HTERT RPE-1 (cell line): ENCODE results near the gene TPRA1.

Experiments used
- in situ Hi-C: fragments of 300-500 bp; cut with MboI; formaldehyde crosslinking; loops from 4 replicates; pipeline ENCODE4 v1.14.3; 2020; ENCODE audit warnings: low sequenced_read_pairs

Gene TPRA1

DNA sequence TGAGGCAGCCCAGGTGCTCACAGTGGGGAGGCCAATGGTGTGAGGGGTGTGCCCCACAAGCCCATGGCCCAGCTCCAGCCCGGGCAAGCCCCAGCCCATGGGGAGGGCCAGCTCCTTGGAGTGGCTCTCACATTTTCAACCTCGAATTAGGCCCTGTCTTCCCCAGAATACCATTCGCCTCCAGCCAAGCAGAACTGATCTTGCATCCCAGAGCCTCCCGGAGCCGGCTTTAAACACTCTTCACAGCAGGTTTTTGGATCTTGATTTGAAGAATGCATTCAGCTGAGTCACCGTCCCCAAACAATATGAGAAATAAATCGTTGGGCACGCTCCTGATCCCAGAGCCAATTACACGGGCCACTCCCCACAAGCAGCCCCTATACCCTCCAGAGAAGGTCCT, 23.7 kb downstream of the TPRA1 start:
- in situ Hi-C loops = no loop called here

DNA sequence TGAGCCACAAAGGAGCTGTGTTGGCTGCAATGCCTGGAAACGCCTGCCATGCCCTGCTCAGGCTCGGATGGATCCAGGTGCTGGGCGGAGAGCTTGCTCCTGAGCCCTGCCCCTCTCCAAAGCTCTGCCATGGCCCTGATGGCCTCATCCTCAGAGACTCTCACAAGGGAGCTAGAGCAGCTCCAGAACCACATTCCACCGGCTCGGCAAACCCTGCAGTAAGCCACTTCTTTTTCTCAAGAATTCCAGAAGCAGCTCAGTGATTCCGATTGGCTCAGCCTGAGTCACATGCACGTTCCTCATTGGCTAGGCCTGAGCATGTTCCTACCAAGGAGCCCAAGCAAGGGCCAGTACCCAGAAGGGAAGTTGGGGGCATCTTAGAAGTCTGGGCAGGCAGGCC, 24.8 kb downstream of the TPRA1 start:
- in situ Hi-C loops = no loop called here

DNA sequence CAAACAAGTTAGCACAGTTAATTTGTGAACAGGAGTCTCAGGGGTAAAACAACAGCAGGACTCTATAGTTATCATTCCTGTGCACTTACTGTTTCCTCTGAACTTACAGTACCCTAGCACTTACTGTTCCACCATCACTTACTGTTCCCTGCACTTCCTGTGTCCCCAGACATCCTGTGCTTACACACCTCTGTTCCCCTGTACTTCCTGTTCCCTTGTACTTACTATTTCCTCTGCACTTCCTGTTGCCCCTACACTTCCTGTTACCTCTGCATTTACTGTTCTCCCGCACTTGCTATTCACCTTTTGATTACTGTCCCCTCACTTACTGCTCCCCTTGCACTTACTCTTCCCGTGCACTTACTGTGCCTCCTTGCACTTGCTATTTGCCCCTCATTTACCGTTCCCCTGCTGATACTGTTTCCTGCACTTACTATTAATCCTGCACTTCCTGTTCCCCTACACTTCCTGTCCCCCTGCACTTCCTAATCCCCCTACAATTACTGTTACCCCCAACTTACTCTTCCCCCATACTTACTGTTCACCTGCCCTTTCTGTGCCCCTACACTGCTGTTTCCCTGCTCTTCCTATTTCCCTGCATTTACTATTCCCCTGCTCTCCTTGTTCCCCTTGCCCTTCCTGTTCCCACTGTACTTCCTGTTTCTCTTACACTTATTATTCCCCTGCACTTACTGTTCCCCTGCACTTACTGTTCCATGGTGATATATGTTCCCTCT, 30.3 kb downstream of the TPRA1 start:
- in situ Hi-C loops = no loop called here

DNA sequence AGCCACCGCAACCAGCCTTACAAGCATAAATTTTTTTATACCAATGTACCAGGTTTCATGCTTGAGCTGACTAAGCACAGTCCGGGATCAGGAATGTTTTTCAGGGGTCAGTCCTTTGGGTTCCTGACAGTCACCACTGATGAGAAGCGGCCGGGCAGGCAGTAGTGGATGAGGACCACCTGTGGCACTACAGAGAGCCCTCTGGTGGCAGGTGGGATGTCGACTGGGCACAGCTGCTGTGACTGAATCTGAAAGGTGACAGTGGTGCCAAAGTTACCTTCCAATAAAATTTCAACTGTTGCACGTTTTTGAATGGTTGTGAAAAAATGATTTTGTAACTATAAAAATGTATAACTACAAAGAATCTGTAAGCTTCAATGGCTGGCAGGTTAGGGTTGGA, 34.0 kb downstream of the TPRA1 start:
- in situ Hi-C loops = no loop called here

DNA sequence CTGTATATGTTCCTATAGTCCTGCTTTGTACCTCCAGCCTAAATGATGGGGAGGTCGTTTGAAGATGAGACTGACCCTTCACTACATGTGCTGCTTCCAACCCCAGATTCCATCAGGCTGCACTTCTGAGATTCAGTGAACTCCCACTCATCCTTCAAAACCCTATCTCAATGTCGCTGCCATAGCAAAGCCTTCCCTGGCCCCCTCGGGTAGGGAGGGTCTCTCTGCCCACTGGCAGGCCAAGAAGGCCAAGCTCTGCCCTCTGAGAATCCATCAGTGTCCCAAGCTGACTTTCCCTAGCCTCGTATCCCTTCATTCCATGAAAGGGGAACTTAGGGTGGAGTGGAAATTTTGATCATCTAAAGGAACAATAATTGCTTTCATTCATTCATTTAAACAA, 35.4 kb downstream of the TPRA1 start:
- in situ Hi-C loops = no loop called here

DNA sequence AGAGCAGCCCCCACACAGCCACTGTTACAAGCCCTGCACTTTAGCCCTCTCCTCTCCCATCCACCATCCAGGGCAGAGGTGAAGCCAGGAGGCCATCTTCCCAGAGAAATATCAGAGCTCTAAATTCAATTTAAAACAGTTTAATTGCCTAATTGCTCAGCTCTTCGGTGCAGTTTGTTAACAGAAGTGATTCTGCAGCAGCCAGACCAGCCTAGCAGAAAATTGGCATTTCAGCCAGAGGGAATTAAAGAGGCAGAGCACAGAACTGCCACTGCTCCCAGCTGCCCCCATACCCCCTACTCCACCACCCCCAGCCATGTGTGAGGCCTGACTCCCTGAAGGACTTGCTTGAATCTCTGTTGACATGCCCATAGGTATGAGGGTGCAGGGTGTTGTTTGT, 38.5 kb downstream of the TPRA1 start:
- in situ Hi-C loops = no loop called here

DNA sequence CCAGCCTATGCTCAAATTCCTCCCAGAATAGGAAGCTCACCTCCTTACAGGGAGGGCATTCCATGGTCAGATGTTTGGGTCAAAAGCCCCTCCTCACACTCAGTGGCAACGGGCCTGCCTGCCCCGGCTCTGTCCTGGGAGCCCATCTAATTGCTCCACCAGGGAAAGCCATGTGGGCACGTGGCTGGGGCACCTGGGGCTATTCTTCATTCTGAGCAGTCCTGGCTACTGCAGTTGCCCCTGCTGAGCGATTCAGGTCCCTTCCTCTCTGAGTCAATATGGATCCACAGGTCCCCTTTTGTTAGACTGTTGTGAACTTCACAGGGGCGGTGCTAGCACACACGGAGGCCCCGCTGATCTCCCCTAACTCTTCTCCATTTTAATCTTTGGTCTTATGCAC, 39.4 kb downstream of the TPRA1 start:
- in situ Hi-C loops = no loop called here

DNA sequence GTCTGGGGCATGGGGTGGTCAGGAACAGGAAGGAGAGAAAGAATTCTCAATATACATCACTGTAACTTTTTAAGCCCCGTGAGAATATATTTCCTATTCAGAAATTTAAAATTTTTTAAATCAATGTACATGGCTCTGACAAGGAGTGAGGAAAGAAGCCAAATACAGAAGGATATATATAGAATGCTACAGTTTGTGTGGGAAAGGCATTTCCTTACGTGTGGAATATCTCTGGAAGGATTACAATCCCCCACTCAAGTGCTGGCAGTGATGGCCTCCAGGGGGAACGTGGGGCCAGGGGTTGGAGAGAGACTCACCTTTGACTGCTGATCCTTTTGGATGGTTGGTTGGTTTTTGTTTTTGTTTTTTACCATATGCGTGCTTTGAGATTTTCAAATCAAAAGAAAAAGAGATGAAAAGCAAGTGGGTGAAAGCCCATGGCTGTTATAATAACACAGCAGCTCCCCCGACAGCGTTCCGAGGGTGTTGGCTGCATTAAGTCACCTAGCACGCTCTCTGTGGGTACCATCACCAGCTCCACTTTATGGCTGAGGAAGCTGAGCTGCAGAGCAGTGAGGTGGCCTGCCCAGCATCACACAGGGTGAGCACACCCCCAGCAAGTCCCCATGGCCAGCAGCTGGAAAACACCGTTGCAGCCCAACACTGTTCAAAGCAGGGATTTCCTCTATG, 39.9 kb downstream of the TPRA1 start:
- in situ Hi-C loops = no loop called here

DNA sequence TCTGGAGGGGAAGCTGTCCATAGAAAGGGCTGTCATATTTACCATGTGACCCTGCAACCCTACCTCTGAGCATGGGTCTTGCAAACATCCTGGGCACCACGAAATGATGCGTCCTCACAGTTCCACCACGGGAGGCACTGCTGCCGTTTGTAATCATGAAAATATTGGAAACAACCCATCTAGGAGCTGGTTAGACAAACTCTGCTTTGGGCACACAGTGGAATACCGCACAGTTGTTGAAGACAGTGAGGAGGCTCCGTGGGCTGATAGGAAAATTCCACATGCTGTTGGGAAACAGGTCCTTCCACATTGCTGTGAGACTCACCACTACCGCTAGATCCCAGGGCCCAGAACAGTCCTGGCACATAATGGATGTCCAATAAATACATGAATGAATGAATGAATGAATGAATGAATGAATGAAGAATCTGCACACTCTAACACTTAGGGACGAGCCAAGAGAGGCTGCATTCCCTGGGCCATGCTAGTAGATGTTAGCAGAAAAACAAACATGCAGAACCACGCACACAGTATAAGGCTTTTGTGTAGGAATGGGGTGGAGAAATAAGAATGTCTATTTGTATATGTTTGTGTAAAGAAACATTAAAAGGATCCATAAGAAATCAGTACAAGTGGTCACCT, 40.6 kb downstream of the TPRA1 start:
- in situ Hi-C loops = no loop called here

DNA sequence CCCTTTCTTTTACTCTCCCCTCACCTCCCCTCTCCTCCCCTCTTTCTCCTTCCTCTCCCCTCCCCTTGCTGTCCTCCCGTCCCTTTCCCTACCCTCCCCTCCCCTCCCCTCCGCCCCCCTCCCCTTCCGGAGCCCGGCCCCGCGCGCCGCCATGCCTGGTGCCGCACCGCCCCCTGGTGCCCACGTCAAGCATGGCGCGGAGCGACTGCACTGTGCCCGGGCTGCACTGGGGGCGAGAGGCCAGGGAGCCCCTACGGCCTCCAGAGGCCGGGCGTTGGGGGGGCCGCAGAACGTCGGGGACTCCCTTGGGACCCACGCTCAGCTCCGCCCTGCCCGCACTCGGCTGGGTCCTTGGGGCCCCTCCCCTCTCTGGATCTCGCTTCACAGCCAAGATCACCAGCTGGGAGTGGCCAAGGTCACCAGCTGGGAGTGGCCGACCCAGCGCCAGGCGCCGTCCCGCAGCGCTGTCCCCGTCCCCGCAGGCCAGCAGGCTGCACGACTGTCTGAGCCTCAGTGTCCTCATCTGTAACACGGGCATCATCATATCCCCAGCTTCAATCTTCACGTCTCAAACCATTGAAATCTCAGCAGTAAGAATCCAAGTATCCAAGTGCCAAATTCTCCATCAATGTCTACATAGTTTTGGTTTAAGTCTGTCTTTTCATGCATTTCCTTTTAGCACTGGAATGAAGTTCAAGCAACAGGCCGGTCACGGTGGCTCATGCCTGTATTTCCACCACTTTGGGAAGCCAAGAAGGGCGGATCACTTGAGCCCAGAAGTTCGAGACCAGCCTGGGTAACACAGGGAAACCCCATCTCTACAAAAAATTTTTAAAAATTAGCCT, 42.5 kb downstream of the TPRA1 start:
- in situ Hi-C loops = no loop called here

DNA sequence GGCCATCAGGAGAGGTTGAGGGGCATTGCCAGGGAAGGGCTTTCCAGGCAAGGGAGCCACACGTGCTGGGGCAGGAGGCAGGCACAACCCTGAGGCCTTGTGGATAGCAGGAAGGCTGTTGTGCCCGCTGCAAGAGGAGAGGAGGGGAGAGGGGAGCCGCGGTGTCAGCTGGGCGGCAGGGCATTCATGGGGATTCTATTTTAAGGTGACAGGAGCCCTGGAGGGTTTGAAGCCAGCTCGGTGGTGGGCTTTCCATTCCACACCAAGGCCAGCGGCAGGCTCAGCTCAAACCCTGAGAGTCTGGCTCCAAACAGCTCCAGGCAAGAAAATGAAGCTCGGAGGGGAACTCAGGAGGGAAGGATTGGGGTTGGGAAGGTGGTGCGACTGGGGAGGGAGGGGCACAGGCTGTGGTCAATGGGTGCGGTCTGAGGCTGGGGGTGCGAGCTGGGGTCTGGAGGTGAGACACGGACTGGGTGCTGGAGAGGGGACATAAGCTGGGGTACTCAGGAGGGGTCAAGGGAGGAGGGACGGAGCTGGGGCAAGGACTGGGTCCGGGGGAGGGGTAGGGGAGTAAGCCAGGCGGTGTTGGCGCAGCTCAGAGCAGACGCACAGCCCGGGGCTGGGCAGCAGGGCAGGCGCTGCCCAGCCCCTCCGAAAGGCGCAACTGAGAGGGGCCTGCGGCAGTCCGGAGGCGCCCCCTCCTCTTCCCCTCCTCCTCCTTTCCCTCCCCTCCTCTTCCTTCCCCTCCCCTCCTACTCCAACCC, 43.4 kb downstream of the TPRA1 start:
- in situ Hi-C loops = no loop called here

DNA sequence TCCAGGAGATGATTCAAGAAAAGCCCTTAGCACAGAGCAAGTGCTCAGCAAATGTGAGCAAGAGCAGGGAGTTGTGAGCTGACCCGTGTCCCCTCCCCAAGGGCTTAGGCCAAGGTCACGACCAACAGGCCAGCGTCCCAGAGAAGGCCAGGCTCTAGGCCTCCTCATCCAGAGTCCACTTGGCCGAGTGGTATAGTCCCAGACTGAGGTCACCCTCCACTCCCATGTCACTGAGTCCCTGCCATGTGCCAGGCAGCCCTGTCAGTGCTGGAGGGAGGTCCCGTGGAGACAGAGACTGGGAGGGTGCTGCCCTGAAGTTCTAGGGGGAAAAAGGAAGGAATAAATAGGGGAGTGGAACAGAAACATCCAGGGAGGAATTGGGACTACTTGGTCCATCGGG, 44.0 kb downstream of the TPRA1 start:
- in situ Hi-C loops = no loop called here

DNA sequence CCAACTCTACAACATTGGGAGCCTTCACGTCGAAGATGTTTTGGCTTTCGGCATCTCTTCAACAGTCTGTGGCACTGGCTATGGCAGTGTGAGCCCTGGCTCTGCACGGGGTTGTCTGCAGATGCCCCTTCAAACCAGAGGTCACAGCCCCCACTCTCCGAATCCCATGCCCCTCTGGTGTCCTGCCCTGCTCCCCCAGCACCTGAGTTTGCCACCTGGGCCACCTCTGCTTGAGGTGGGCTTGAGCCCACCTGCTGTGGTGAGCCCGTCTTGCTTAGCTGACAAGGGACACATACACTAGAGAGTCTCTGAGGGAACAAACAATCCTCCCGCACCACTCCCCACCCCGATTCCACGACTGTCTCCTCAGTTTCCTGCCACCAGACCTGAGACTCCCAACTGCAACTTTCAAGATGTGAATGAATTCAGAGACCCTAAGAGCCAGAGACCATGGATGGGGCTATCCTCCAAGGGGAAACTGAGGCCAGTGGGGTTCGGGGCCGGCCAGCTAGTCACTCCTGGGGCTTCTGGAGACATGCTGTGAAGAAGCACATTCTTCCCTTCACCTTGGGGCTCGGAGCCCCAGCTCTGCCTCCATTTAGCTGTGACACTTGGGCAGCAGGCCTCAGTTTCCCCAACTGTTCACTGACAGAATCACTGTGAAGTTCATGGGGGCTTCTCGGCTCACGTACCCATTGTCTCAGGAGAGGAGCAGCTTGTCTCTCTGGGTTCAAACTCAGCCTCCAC, 44.6 kb downstream of the TPRA1 start:
- in situ Hi-C loops = no loop called here

DNA sequence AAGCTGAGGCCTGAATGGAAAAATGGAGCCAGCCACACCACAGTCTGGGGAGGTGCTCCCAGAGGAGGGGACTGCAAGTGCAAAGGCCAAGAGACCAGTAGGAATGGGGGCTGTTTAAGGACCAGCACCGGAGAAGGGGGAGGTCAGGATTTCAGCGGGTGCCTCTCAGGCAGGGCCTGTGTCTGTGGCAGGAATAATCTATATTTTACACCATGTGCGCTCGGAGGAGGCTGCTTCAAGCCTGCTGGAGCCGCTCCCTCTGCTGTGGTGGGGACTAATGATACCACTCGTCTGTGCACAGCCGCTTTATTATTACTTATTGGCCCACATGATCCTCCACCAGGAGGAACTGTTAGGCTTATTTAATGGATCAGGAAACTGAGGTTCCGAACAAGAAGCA, 45.3 kb downstream of the TPRA1 start:
- in situ Hi-C loops = no loop called here

DNA sequence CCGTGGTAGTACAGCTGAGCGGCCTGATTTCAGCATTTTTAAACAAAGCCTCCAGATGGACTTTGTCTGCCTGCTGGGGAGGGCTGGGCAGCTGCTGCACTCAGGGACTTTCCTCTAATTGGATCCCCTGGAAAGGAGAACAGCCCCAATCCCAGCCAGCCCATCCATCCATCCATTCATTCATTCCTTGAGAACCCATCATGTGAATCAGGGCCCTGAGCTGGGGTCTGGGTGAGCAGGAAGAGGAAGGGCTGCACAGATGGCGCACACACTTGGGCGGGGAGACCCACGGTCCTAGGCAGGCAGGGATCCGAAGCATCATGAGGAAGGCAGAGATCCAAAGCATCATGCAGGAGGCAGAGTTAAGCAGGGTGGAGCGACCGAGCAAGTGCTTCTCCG, 45.7 kb downstream of the TPRA1 start:
- in situ Hi-C loops = no loop called here

DNA sequence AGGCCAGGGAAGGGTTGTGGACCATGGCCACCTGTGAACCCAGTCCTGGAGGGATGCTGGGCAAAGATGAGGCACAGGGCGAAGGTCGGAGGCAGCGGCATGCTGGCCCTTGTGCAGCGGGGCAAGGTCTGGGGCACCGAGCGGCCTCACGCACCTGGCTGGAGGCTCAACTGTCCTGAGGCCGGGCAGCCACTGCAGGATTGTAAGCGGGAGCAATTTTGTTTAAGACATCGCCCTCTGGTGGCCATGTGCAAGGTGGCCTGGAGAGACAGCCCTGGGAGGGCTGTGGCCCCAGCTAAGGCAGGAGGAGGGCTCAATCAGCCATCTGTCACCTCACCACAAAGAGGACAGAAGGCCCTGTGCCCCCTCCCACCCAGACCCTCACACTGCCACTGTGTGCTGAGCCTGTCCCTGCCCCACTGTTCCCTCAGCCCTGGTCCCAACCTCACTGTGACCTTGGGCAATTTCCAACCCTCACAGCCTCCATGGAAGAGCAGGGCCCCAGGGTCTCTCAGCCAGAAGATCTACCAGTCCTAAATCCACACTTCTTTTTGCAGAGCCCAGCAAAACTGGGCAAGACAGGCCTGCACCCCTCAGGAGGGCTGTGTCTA, 46.2 kb downstream of the TPRA1 start:
- in situ Hi-C loops = no loop called here

DNA sequence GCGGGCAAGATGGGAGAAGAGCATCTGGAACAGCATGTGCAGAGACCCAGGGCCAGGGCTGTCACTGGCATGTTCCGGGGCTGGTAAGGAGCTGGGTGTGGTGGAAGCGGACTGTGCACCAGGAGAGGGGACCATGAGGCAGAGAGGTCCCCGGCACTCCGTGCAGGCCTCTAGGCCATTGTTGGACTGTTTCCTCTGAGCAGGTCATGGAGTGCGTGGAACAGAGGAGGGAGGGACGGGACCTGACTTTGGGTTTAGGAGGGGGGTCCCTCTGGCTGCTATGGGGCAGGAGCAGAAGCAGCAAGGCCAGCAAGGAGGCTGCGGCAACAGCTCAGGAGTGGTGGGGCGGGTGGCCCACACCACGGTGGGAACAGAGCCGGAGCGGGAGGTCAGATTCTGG, 47.1 kb downstream of the TPRA1 start:
- in situ Hi-C loops = no loop called here

DNA sequence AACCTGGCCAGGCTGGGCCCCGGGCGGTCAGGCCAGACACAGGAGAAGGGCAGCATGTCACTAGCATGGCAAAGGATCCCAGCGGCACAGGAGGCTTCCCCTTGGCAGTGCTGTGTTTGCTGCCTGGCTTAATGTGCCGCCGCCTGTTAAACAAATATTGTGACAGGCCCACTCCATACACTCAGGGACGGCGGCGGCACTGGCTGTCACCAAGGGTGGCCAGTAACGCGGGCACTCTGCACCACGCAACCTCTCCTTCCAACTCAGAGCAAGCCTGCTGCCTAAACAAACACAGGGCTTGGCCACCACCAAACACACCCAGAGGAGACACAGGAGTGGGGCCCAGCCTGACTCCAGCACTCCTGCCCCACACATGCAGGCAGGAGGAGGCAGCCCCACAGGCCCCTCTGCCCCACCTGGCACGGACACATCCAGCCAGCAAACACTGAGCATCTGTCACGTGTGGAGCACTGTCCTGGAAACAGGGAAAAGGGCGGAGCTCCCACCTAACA, 48.0 kb downstream of the TPRA1 start:
- in situ Hi-C loops = no loop called here

DNA sequence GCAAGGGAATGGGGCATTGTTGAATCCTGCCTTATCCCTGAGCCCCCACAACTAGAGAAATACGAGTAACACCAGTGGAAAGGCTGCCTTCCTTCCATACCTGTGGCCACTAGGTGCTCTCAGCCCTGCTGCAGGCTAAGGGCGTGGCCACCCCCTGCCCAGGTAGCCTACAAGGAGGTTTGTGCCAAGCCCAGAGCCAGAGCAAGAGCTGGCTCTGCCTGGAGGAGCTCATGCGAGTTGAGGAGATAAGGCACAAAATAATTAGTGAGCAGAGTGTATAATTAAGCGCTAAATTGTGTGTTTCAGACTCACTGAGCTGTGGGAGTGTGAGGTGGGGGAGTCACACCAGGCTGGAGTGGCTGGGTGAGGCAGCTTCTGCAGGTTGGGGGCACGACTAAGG, 49.2 kb downstream of the TPRA1 start:
- in situ Hi-C loops = no loop called here
